H9 (cell line): ENCODE results near the gene DUT. TPM values are rescaled to one million over a fixed set of nuclear protein-coding genes. Genes with fewer than 3 reads are reported as not detected.

Source experiments
- DNase-seq: peaks from one replicate; pipeline ENCODE4 v3.0.0-alpha.2; 2017
- H2AFZ ChIP-seq: one replicate; pipeline ENCODE4 v1.6.1; 2013; ENCODE audit warnings: mild to moderate bottlenecking, low read length, control low read depth, moderate library complexity
- H2AK5ac ChIP-seq: 2 replicates; pipeline ENCODE4 v1.6.1; 2013; ENCODE audit warnings: low read length, control low read depth, mixed read lengths; ENCODE audit not compliant: insufficient read length
- H2BK120ac ChIP-seq: one replicate; pipeline ENCODE4 v1.6.1; 2013; ENCODE audit warnings: low read depth, mild to moderate bottlenecking, low read length, control low read depth, inconsistent platforms; ENCODE audit not compliant: poor library complexity, severe bottlenecking
- H2BK12ac ChIP-seq: 2 replicates; pipeline ENCODE4 v1.6.1; 2013; ENCODE audit warnings: low read length, control low read depth, mixed read lengths, low read depth; ENCODE audit not compliant: insufficient read length
- H2BK15ac ChIP-seq: 2 replicates; pipeline ENCODE4 v1.6.1; 2013; ENCODE audit warnings: low read depth, low read length, control low read depth
- H2BK20ac ChIP-seq: one replicate; pipeline ENCODE4 v1.6.1; 2013; ENCODE audit warnings: low read depth, mild to moderate bottlenecking, low read length, control low read depth, inconsistent platforms; ENCODE audit not compliant: poor library complexity, severe bottlenecking
- H2BK5ac ChIP-seq: 2 replicates; pipeline ENCODE4 v1.6.1; 2013; ENCODE audit warnings: low read length, control low read depth, mixed read lengths; ENCODE audit not compliant: insufficient read length
- H3K14ac ChIP-seq: 2 replicates; pipeline ENCODE4 v1.6.1; 2013; ENCODE audit warnings: low read length, control low read depth; ENCODE audit not compliant: insufficient read depth
- H3K18ac ChIP-seq: 2 replicates; pipeline ENCODE4 v1.6.1; 2013; ENCODE audit warnings: low read depth, mild to moderate bottlenecking, mixed read lengths, low read length, control low read depth; ENCODE audit not compliant: insufficient read length
- H3K23ac ChIP-seq: 2 replicates; pipeline ENCODE4 v1.6.1; 2013; ENCODE audit warnings: low read length, control low read depth, mixed read lengths, low read depth; ENCODE audit not compliant: insufficient read length
- H3K23me2 ChIP-seq: 2 replicates; pipeline ENCODE4 v1.6.1; 2013; ENCODE audit warnings: low read depth, mild to moderate bottlenecking, mixed read lengths, low read length, control low read depth; ENCODE audit not compliant: insufficient read length, poor library complexity, severe bottlenecking
- H3K27ac ChIP-seq: 2 replicates; pipeline ENCODE4 v1.5.1; 2013; ENCODE audit warnings: low read length, control low read depth, mixed read lengths, low read depth; ENCODE audit not compliant: insufficient read length
- H3K27me3 ChIP-seq: 2 replicates; pipeline ENCODE4 v1.6.1; 2013; ENCODE audit warnings: low read length, control low read depth, inconsistent platforms; ENCODE audit not compliant: insufficient read depth
- H3K4ac ChIP-seq: 2 replicates; pipeline ENCODE4 v1.6.1; 2013; ENCODE audit warnings: low read depth, mild to moderate bottlenecking, control low read depth, inconsistent platforms, low read length, moderate library complexity
- H3K4me1 ChIP-seq: 2 replicates; pipeline ENCODE4 v1.6.1; 2013; ENCODE audit warnings: low read length, control low read depth, inconsistent platforms; ENCODE audit not compliant: insufficient read depth
- H3K4me2 ChIP-seq: 2 replicates; pipeline ENCODE4 v1.6.1; 2013; ENCODE audit warnings: low read length, control low read depth, mixed read lengths; ENCODE audit not compliant: insufficient read length, insufficient read depth
- H3K56ac ChIP-seq: 2 replicates; pipeline ENCODE4 v1.6.1; 2013; ENCODE audit warnings: low read depth, mild to moderate bottlenecking, mixed read lengths, low read length, control low read depth; ENCODE audit not compliant: insufficient read length
- H3K79me1 ChIP-seq: 2 replicates; pipeline ENCODE4 v1.6.1; 2013; ENCODE audit warnings: low read depth, mild to moderate bottlenecking, moderate library complexity, low read length, control low read depth, inconsistent platforms; ENCODE audit not compliant: insufficient read depth, poor library complexity, severe bottlenecking
- H3K79me2 ChIP-seq: 2 replicates; pipeline ENCODE4 v1.6.1; 2013; ENCODE audit warnings: low read length, control low read depth, inconsistent platforms; ENCODE audit not compliant: insufficient read depth
- H3K9ac ChIP-seq: 2 replicates; pipeline ENCODE4 v1.6.1; 2013; ENCODE audit warnings: low read length, control low read depth, mixed read lengths; ENCODE audit not compliant: insufficient read length; ENCODE audit errors: extremely low read depth
- H3K9me3 ChIP-seq: one replicate; pipeline ENCODE4 v1.6.1; 2013; ENCODE audit warnings: low read depth, low read length, inconsistent platforms; ENCODE audit not compliant: control insufficient read depth
- H3T11ph ChIP-seq: one replicate; pipeline ENCODE4 v1.6.1; 2013; ENCODE audit warnings: mild to moderate bottlenecking, low read length, control low read depth, inconsistent platforms
- H4K20me1 ChIP-seq: one replicate; pipeline ENCODE4 v1.6.1; 2013; ENCODE audit not compliant: control insufficient read depth, insufficient read length, insufficient read depth
- H4K5ac ChIP-seq: 2 replicates; pipeline ENCODE4 v1.6.1; 2013; ENCODE audit warnings: low read depth, mild to moderate bottlenecking, mixed read lengths, low read length, control low read depth; ENCODE audit not compliant: insufficient read length
- H4K8ac ChIP-seq: replicated peaks from 2 replicates; pipeline ENCODE4 v1.6.1; 2013; ENCODE audit warnings: low read length, control low read depth, mixed read lengths, low read depth; ENCODE audit not compliant: insufficient read length
- H4K91ac ChIP-seq: 2 replicates; pipeline ENCODE4 v1.6.1; 2013; ENCODE audit warnings: low read depth, mild to moderate bottlenecking, moderate library complexity, mixed read lengths, low read length, control low read depth; ENCODE audit not compliant: insufficient read length
- H3K27ac Mint-ChIP-seq, 3 experiments: 2 replicates in 2 of 3; 3 replicates in 1 of 3; pipeline ENCODE4 v1.8.0; 2020 to 2021; ENCODE audit warnings: mixed read lengths in 3 of 3, mild to moderate bottlenecking in 1 of 3, moderate library complexity in 1 of 3
- H3K27me3 Mint-ChIP-seq: 2 replicates; pipeline ENCODE4 v1.8.0; 2021; ENCODE audit warnings: low read depth, mild to moderate bottlenecking, moderate library complexity, mixed read lengths
- H3K36me3 Mint-ChIP-seq, 3 experiments: 2 replicates in 2 of 3; 3 replicates in 1 of 3; pipeline ENCODE4 v1.8.0; 2020 to 2021; ENCODE audit warnings: low read depth in 3 of 3, mixed read lengths in 3 of 3; ENCODE audit not compliant: insufficient read depth in 1 of 3
- H3K4me1 Mint-ChIP-seq, 2 experiments: 2 replicates each; pipeline ENCODE4 v1.8.0; 2020; ENCODE audit warnings: mixed read lengths in 2 of 2
- H3K4me3 Mint-ChIP-seq, 2 experiments: 2 replicates in 1 of 2; 3 replicates in 1 of 2; pipeline ENCODE4 v1.8.0; 2020 to 2021; ENCODE audit warnings: mild to moderate bottlenecking in 2 of 2, mixed read lengths in 2 of 2, moderate library complexity in 1 of 2
- H3K9me3 Mint-ChIP-seq, 2 experiments: 2 replicates in 1 of 2; 3 replicates in 1 of 2; pipeline ENCODE4 v1.8.0; 2020; ENCODE audit warnings: mild to moderate bottlenecking in 2 of 2, mixed read lengths in 2 of 2, moderate library complexity in 1 of 2
- WGBS: extraction: QIAGEN DNeasy Blood & Tissue Kit; methylation state at CpG from one replicate; pipeline ENCODE4 v1.1.7; 2013; ENCODE audit warnings: missing lambda C conversion rate, low lambda C conversion rate, mixed read lengths; ENCODE audit not compliant: insufficient read length; ENCODE audit errors: extremely low coverage; 5-methylcytosine and 5-hydroxymethylcytosine counted together
- total RNA-seq: library from RNA; stranded (reverse); gene quantifications from 2 replicates; pipeline ENCODE4 v1.2.1, GENCODE V29; 2021
- TF ChIP-seq, protein P1 (sequence below): fragments of 200-600 bp; sonication (generic); conservative IDR thresholded peaks from 3 replicates; pipeline ENCODE4 v1.8.0; 2021; ENCODE audit warnings: antibody characterized with exemption, mild to moderate bottlenecking

DUT gene
- total RNA-seq, 1 experiment from 2014 or later: 137 TPM

DNA sequence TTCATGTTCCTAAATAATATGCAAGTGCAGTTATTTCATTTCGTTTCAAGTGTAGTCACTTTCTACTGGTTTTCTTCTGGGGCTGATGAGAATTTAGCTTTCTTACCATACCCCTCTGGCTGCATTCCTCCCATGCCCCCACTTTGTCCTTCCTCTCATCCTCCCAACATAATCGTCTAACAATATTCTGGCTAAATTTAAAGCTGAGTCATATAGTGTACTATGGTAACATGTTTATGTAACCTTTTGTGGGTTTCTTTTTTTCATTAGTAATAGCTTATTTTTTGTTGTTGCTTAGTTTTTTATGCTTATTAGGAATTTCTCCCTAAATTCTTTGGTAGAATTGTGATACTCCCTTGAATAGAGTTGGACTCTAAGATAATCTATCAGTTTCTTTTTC is 30.5 kb downstream of the DUT start:
- Histone ChIP-seq H3T11ph (no peak overlapping the region), H3K4ac (no peak overlapping the region), H3K56ac (no peak overlapping the region), H4K91ac (no peak overlapping the region), H2AFZ (no peak overlapping the region), H2BK5ac (no peak overlapping the region), H2BK12ac (no peak overlapping the region), H3K79me1 (no peaks in the 10 kb centered on the region), H3K9ac (no peak overlapping the region), H3K27ac (no peak overlapping the region), H3K27me3 (no peaks in the 10 kb centered on the region), H2AK5ac (no peak overlapping the region), H3K18ac (no peak overlapping the region), H3K14ac (no peak overlapping the region), H2BK20ac (no peak overlapping the region), H4K20me1 (no peaks in the 10 kb centered on the region), H4K5ac (no peak overlapping the region), H4K8ac (no peak overlapping the region), H3K23ac (no peak overlapping the region), H2BK15ac (no peak overlapping the region), H3K4me2 (no peak overlapping the region), H3K23me2 (no peaks in the 10 kb centered on the region), H3K4me1 (no peaks in the 10 kb centered on the region), H2BK120ac (no peak overlapping the region), H3K79me2 (no peaks in the 10 kb centered on the region), H3K9me3 (no peaks in the 10 kb centered on the region)
- H3K36me3 Mint-ChIP-seq: peaks cover 0 to 5% (median 0%) of the 10 kb centered on the region in 3 experiments; a peak in 1 of 7 replicates
- no CpG with 5 or more reads among the region's 2 CpGs for WGBS
- H3K4me3 Mint-ChIP-seq: no peak overlapping the region
- peaks cover 9% of the 10 kb centered on the region in 2 experiments for H3K4me1 Mint-ChIP-seq
- peaks cover 6% of the 10 kb centered on the region in 2 experiments; a peak in 4 of 5 replicates for H3K9me3 Mint-ChIP-seq
- no peaks in the 10 kb centered on the region for H3K27me3 Mint-ChIP-seq
- H3K27ac Mint-ChIP-seq: no peak overlapping the region
- TF ChIP-seq, protein P1, sequence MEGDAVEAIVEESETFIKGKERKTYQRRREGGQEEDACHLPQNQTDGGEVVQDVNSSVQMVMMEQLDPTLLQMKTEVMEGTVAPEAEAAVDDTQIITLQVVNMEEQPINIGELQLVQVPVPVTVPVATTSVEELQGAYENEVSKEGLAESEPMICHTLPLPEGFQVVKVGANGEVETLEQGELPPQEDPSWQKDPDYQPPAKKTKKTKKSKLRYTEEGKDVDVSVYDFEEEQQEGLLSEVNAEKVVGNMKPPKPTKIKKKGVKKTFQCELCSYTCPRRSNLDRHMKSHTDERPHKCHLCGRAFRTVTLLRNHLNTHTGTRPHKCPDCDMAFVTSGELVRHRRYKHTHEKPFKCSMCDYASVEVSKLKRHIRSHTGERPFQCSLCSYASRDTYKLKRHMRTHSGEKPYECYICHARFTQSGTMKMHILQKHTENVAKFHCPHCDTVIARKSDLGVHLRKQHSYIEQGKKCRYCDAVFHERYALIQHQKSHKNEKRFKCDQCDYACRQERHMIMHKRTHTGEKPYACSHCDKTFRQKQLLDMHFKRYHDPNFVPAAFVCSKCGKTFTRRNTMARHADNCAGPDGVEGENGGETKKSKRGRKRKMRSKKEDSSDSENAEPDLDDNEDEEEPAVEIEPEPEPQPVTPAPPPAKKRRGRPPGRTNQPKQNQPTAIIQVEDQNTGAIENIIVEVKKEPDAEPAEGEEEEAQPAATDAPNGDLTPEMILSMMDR: no peak
- no peak for DNase-seq
